ENCODE results near the gene APP. TPM values are rescaled to one million over a fixed set of nuclear protein-coding genes. Genes with fewer than 3 reads are reported as not detected.

Gene APP
- total RNA-seq, 1 experiment from 2014 or later: 560 TPM

DNA sequence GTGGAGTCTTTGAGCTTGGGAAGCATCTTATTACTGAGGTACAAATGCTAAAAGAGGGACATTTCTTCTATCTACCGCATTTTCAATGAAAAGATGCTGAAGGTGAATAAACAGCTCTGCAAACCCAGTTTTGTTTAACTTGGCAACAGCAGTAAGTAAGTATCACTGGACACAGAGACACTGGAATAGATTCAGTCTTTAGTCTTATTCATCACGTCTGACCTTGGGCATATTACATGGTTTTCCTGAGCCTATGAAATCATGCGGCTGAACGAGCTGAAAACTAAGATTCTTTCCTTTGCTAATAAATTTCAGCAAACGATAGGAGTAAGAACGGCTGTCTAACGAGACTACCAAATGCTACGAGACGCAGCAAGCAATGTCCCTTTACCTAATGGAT lies 228.4 kb downstream of the APP start:
- CTCF ChIA-PET: no interaction called here
- ATAC-seq: no peak

DNA sequence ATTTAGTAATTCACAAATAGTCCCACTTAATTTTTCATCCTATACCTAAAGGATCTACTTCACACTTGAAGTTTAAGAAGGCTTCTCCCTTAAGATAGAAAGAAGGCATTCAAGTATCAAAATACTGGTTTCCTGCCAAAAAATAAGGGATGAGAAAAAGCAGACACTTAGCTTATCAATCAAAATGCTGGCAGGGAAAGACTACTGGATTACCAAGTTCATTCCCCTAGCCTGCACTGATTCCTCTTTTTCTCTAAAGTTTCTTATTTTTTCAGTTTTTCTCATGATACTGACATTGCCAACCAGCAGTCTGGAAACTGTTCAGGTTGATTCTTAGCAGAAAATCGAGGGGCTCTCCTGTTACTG lies 231.2 kb downstream of the APP start:
- no peaks in the 10 kb centered on the region for H3K27me3 Mint-ChIP-seq (ENCODE audit: low read depth)
- DNase-seq (ENCODE audit: low spot score) (no peak), ATAC-seq (no peak)
- no peak overlapping the region for H3K27ac Mint-ChIP-seq
- peaks cover 18% of the 10 kb centered on the region; the same call in 1 of the 2 replicates for H3K4me1 Mint-ChIP-seq
- ChIA-PET CTCF (no interaction called here), POLR2A (no interaction called here)
- H3K9me3 Mint-ChIP-seq: no peaks in the 10 kb centered on the region
- H3K4me3 Mint-ChIP-seq: no peak overlapping the region
- H3K36me3 Mint-ChIP-seq: peaks cover 24% of the 10 kb centered on the region
- TF ChIP-seq, protein P1, sequence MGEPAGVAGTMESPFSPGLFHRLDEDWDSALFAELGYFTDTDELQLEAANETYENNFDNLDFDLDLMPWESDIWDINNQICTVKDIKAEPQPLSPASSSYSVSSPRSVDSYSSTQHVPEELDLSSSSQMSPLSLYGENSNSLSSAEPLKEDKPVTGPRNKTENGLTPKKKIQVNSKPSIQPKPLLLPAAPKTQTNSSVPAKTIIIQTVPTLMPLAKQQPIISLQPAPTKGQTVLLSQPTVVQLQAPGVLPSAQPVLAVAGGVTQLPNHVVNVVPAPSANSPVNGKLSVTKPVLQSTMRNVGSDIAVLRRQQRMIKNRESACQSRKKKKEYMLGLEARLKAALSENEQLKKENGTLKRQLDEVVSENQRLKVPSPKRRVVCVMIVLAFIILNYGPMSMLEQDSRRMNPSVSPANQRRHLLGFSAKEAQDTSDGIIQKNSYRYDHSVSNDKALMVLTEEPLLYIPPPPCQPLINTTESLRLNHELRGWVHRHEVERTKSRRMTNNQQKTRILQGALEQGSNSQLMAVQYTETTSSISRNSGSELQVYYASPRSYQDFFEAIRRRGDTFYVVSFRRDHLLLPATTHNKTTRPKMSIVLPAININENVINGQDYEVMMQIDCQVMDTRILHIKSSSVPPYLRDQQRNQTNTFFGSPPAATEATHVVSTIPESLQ (CRISPR knock-in tag; IDR thresholded peaks at IDR 0.05): no peak
- TF ChIP-seq, protein P2, sequence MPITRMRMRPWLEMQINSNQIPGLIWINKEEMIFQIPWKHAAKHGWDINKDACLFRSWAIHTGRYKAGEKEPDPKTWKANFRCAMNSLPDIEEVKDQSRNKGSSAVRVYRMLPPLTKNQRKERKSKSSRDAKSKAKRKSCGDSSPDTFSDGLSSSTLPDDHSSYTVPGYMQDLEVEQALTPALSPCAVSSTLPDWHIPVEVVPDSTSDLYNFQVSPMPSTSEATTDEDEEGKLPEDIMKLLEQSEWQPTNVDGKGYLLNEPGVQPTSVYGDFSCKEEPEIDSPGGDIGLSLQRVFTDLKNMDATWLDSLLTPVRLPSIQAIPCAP (CRISPR knock-in tag; IDR thresholded peaks at IDR 0.05): no peak
- TF ChIP-seq ELF4 (CRISPR knock-in tag; IDR thresholded peaks at IDR 0.05; ENCODE audit: low read depth): no peak
- TF ChIP-seq, protein P3, sequence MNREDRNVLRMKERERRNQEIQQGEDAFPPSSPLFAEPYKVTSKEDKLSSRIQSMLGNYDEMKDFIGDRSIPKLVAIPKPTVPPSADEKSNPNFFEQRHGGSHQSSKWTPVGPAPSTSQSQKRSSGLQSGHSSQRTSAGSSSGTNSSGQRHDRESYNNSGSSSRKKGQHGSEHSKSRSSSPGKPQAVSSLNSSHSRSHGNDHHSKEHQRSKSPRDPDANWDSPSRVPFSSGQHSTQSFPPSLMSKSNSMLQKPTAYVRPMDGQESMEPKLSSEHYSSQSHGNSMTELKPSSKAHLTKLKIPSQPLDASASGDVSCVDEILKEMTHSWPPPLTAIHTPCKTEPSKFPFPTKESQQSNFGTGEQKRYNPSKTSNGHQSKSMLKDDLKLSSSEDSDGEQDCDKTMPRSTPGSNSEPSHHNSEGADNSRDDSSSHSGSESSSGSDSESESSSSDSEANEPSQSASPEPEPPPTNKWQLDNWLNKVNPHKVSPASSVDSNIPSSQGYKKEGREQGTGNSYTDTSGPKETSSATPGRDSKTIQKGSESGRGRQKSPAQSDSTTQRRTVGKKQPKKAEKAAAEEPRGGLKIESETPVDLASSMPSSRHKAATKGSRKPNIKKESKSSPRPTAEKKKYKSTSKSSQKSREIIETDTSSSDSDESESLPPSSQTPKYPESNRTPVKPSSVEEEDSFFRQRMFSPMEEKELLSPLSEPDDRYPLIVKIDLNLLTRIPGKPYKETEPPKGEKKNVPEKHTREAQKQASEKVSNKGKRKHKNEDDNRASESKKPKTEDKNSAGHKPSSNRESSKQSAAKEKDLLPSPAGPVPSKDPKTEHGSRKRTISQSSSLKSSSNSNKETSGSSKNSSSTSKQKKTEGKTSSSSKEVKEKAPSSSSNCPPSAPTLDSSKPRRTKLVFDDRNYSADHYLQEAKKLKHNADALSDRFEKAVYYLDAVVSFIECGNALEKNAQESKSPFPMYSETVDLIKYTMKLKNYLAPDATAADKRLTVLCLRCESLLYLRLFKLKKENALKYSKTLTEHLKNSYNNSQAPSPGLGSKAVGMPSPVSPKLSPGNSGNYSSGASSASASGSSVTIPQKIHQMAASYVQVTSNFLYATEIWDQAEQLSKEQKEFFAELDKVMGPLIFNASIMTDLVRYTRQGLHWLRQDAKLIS (CRISPR knock-in tag; IDR thresholded peaks at IDR 0.05; ENCODE audit: borderline replicate concordance): no peak
- no peak for TF ChIP-seq RELA (CRISPR knock-in tag; IDR thresholded peaks at IDR 0.05; ENCODE audit: borderline replicate concordance)
- TF ChIP-seq TEAD1 (CRISPR knock-in tag; IDR thresholded peaks at IDR 0.05): no peak
- no peak for TF ChIP-seq NR3C1 (CRISPR knock-in tag; conservative IDR thresholded peaks at IDR 0.05; ENCODE audit: low read depth)
- no peak for TF ChIP-seq CREM (CRISPR knock-in tag; IDR thresholded peaks at IDR 0.05)
- no peak for TF ChIP-seq ZNF317 (CRISPR knock-in tag; IDR thresholded peaks at IDR 0.05; ENCODE audit: borderline replicate concordance, low read depth)
- TF ChIP-seq, protein P4, sequence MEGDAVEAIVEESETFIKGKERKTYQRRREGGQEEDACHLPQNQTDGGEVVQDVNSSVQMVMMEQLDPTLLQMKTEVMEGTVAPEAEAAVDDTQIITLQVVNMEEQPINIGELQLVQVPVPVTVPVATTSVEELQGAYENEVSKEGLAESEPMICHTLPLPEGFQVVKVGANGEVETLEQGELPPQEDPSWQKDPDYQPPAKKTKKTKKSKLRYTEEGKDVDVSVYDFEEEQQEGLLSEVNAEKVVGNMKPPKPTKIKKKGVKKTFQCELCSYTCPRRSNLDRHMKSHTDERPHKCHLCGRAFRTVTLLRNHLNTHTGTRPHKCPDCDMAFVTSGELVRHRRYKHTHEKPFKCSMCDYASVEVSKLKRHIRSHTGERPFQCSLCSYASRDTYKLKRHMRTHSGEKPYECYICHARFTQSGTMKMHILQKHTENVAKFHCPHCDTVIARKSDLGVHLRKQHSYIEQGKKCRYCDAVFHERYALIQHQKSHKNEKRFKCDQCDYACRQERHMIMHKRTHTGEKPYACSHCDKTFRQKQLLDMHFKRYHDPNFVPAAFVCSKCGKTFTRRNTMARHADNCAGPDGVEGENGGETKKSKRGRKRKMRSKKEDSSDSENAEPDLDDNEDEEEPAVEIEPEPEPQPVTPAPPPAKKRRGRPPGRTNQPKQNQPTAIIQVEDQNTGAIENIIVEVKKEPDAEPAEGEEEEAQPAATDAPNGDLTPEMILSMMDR (IDR thresholded peaks at IDR 0.05): no peak
- TF ChIP-seq MXD4 (CRISPR knock-in tag; IDR thresholded peaks at IDR 0.05; ENCODE audit: borderline replicate concordance): no peak
- TF ChIP-seq, protein P5, sequence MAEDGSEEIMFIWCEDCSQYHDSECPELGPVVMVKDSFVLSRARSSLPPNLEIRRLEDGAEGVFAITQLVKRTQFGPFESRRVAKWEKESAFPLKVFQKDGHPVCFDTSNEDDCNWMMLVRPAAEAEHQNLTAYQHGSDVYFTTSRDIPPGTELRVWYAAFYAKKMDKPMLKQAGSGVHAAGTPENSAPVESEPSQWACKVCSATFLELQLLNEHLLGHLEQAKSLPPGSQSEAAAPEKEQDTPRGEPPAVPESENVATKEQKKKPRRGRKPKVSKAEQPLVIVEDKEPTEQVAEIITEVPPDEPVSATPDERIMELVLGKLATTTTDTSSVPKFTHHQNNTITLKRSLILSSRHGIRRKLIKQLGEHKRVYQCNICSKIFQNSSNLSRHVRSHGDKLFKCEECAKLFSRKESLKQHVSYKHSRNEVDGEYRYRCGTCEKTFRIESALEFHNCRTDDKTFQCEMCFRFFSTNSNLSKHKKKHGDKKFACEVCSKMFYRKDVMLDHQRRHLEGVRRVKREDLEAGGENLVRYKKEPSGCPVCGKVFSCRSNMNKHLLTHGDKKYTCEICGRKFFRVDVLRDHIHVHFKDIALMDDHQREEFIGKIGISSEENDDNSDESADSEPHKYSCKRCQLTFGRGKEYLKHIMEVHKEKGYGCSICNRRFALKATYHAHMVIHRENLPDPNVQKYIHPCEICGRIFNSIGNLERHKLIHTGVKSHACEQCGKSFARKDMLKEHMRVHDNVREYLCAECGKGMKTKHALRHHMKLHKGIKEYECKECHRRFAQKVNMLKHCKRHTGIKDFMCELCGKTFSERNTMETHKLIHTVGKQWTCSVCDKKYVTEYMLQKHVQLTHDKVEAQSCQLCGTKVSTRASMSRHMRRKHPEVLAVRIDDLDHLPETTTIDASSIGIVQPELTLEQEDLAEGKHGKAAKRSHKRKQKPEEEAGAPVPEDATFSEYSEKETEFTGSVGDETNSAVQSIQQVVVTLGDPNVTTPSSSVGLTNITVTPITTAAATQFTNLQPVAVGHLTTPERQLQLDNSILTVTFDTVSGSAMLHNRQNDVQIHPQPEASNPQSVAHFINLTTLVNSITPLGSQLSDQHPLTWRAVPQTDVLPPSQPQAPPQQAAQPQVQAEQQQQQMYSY (CRISPR knock-in tag; IDR thresholded peaks at IDR 0.05): no peak
- TF ChIP-seq HMGA2 (CRISPR knock-in tag; IDR thresholded peaks at IDR 0.05): no peak
- TF ChIP-seq, protein P6, sequence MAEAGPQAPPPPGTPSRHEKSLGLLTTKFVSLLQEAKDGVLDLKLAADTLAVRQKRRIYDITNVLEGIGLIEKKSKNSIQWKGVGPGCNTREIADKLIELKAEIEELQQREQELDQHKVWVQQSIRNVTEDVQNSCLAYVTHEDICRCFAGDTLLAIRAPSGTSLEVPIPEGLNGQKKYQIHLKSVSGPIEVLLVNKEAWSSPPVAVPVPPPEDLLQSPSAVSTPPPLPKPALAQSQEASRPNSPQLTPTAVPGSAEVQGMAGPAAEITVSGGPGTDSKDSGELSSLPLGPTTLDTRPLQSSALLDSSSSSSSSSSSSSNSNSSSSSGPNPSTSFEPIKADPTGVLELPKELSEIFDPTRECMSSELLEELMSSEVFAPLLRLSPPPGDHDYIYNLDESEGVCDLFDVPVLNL (CRISPR knock-in tag; IDR thresholded peaks at IDR 0.05; ENCODE audit: borderline replicate concordance, low read depth): no peak
- TF ChIP-seq ZNF423 (CRISPR knock-in tag; IDR thresholded peaks at IDR 0.05): no peak
- TF ChIP-seq EMX1 (CRISPR knock-in tag; IDR thresholded peaks at IDR 0.05): no peak

More for the DNA sequence above, 228.4 kb downstream of the APP start:
- TF ChIP-seq GABPB1 (CRISPR knock-in tag; IDR thresholded peaks at IDR 0.05): no peak
- TF ChIP-seq, protein P7, sequence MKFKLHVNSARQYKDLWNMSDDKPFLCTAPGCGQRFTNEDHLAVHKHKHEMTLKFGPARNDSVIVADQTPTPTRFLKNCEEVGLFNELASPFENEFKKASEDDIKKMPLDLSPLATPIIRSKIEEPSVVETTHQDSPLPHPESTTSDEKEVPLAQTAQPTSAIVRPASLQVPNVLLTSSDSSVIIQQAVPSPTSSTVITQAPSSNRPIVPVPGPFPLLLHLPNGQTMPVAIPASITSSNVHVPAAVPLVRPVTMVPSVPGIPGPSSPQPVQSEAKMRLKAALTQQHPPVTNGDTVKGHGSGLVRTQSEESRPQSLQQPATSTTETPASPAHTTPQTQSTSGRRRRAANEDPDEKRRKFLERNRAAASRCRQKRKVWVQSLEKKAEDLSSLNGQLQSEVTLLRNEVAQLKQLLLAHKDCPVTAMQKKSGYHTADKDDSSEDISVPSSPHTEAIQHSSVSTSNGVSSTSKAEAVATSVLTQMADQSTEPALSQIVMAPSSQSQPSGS (CRISPR knock-in tag; IDR thresholded peaks at IDR 0.05; ENCODE audit: borderline replicate concordance, low read depth): no peak
- TF ChIP-seq FOXK1 (CRISPR knock-in tag; IDR thresholded peaks at IDR 0.05): no peak
- TF ChIP-seq CREM (CRISPR knock-in tag; IDR thresholded peaks at IDR 0.05): no peak
- TF ChIP-seq ELF4 (CRISPR knock-in tag; IDR thresholded peaks at IDR 0.05; ENCODE audit: low read depth): no peak
- no peak for TF ChIP-seq HMGA2 (CRISPR knock-in tag; IDR thresholded peaks at IDR 0.05)
- Mint-ChIP-seq H3K4me3 (no peak overlapping the region), H3K27me3 (ENCODE audit: low read depth) (no peaks in the 10 kb centered on the region), H3K4me1 (peaks cover 19% of the 10 kb centered on the region), H3K36me3 (peaks cover 28% of the 10 kb centered on the region), H3K27ac (no peak overlapping the region), H3K9me3 (no peaks in the 10 kb centered on the region; the same call in 1 of the 2 replicates)
- POLR2A ChIA-PET: no interaction called here
- no peak for DNase-seq (ENCODE audit: low spot score)
